HG03175 (cell line): ENCODE measurements around the gene FUCA2.
A peak's percentile ranks its signal among the peaks of the same experiment; 100 is the strongest.

Experiments used
- ATAC-seq: cut with Tn5 transposase; IDR thresholded peaks from one replicate; pipeline ENCODE4 v1.9.1; 2021; ENCODE audit warnings: mild to moderate bottlenecking, moderate library complexity; ENCODE audit not compliant: unreplicated experiment

FUCA2 gene

GRCh38 chr6:143510991-143511891 is at the start of gene FUCA2:
Gene FUCA2, minus strand, starts transcription at chr6:143511720. Its CDS starts 86 bp downstream, at chr6:143511634.
- peak; percentile 68 for ATAC-seq

GRCh38 chr6:143561105-143561704 is 49.7 kb upstream of the FUCA2 start:
- no peak for ATAC-seq

- ATAC-seq: no peak
These were observed 47.6 kb upstream of the FUCA2 start for GRCh38 chr6:143559051-143559660.

DNA sequence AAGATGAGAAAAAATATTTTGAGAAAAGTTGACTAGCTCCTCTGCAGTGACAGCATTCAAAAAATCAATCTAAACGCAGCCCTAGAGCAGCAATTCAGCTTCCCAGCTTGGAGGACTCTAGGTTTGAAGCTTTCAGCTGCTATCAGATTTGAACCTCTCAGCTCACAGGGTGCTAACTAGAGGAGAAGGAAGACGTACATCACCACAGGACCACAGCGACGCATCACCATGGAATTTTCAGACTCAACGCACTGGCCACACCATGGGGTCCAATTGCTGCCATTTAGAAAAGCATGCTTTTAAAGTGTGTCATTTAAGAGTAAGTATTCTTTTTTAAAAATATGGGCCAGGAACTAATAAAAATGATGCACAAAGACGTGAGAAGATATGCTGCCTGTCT is 45.0 kb upstream of the FUCA2 start:
- ATAC-seq: no peak

DNA sequence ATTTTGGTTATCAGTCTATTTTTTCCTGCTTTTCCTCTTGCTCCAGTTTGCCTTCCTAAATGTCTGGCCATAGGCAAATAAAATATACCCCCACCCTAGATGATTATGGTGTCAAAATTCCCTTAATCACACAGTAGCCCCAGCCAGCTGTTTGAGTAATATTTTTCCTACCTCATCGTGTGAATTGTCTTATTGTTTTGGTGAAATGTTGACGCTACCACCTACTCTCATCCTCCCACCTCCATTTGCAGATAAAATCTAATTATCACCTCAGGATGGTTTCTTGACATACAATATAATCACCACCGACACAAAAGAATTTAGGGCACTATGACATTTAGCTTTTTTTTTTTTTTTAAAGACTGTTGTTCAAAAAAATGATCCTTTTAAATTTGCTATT is 44.1 kb upstream of the FUCA2 start:
- ATAC-seq: no peak

GRCh38 chr6:143555071-143555492 is 43.6 kb upstream of the FUCA2 start:
- ATAC-seq: no peak

GRCh38 chr6:143553337-143553736 is 41.8 kb upstream of the FUCA2 start:
- no peak for ATAC-seq

- no peak for ATAC-seq
These were observed 38.4 kb upstream of the FUCA2 start for GRCh38 chr6:143549949-143550268.

DNA sequence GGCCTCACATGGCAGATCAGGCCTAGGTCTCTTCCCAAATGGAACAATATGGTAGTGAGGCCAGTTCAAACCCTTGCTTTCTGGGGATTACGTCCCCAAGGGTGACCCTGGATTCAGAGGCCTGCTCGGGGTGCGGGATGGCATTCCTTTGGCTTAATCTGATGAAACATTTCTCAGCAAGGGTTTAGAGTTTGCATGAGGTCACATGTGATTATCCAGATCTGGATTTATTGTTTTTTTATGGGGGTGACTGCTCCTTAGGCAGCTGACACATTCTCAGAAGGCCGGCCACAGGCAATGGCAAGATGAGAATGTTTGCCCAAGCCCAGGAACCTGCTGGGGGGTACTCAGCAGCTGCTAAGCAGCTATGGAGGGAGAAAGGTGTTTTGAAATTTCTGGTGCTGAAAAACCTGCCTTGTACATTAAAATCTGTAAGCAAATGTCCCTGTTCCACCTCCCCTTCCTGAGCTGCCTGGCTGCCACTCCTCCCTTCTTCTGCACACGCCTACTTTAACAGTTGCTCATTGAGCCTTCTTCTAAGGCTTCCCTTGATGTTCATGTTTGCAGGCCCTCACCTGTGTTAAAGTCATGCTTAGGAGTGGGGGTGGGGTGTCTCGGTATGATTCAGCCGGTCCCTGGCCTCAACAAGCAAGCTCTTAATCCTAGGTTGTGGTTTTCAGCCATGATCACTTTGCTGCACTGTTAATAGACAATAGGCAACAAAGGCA is 37.9 kb upstream of the FUCA2 start:
- ATAC-seq: no peak

- no peak for ATAC-seq
These were observed 35.1 kb upstream of the FUCA2 start for GRCh38 chr6:143546599-143546998.

- no peak for ATAC-seq
These were observed 34.5 kb upstream of the FUCA2 start for GRCh38 chr6:143545976-143546547.

DNA sequence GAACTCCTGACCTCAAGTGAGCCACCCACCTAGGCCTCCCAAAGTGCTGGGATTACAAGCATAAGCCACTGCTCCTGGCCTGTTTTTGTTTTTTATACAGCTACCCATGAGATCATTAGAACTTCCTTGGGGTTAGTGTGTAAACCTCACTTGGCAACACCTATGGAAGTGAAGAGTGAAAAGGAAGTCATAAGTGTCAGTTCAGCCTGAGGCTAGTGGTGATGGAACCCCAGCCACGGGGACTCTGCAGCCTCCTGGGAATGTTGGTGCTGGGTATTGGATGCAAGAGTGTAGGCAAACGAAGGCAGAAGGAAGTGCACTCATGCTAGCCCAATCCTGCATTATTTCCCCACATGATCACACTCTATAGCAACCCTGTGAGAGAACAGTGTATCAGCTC is 33.6 kb upstream of the FUCA2 start:
- no peak for ATAC-seq

GRCh38 chr6:143544011-143544696 is 32.6 kb upstream of the FUCA2 start:
- ATAC-seq: no peak

DNA sequence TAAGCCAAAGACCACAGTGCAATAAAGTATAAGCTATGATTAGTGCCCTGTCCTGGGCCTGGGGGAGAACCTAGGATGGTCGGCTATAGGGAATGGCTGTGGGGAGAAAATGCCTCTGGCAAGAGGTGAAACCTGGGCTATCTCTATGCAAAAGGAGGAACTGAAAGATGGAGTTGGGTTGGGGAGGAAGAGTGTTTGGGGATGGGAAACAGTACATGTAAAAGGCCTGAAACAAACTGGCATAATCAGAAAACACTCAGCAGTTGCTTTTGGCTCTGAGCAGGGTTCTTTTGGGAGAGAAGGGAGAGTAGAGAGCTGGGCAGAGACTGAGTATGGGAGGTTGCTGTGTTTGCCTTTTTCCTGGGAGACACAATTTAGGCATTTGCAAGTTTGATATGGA is 31.9 kb upstream of the FUCA2 start:
- no peak for ATAC-seq

- no peak for ATAC-seq
These were observed 31.4 kb upstream of the FUCA2 start for GRCh38 chr6:143542888-143543287.

GRCh38 chr6:143540192-143540591 is 28.7 kb upstream of the FUCA2 start:
- ATAC-seq: no peak

DNA sequence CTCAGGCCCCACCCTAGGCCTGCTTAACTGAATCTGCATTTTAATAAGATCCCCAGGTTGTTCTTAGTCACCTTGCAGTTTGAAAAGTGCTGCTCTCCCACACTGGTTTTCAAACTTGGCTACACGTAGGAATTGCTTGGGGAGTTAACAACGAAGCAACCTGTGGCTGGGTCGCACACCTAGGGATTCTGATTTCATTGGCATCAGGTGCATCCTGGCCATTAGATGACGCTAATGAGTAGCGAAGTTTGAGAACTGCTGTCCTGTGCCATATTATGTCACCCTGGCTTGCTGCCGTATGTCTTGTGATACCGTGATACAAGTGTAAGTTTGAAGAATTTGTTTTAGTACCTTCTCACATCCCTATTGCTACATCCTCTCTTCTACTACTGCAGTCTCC is 28.2 kb upstream of the FUCA2 start:
- no peak for ATAC-seq

GRCh38 chr6:143539106-143539505 is 27.6 kb upstream of the FUCA2 start:
- no peak for ATAC-seq

DNA sequence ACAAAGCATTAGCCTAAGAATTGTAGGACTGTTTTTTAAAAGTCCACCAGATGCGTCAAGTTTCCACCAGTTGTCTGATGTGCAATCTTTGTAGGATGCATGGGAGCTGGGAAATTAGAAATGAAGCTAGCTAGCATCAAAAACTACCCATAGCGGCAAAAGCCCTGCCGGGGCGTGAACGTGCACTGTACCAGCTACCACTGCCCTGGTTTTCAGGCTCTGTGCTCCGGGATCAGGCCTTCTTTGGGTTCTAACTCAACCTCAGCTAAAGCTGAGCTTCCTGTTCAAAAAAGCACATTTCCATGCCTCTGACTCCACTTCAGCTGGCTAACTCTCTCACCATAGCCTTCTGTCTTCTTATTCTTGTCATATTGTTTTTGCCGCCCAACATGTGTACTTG is 26.9 kb upstream of the FUCA2 start:
- ATAC-seq: no peak

DNA sequence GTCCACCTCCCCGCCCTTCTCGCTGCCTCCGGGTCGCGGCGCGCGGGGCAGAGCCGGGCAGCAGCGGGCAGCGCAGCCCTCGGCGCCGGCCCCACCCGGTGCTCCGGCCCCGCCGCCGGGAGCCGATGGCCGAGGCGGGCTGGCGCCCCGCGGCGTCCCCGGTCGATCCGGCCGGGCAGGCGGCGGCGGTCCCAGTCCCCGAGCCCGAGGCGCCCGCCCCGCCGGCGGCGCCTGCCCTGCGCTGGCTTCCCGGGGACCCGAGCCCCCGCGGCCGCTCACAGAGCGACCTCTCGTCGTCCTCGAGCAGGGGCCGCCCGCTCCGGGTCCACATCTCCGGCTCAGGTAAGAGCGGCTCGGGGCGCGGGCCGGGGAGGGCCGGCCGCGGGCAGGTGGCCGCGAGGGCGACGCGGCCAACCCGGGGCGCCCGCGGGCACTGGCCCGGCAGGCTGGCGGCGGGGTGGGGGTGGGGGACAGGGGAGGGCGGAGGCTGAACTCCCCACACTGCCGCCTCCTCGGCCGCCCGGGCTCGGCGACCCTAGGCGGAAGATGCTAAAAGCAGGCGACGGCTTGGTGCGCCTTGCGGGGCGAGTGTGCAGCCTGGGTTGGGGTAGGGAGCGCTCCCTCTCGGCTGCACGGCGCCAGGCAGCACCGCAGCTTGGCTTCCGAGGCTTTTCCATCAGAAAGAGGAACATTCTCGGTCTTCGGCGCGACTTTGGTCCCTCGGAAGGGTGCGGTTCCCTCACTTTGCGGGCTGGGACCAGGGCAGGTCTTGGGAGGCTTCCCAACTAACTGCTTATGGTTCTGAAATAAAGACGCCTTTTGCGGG is 25.6 kb upstream of the FUCA2 start:
- peak; percentile 66 for ATAC-seq
